Stimulated activated CD8-positive, alpha-beta memory T cell treated with anti-CD3 and anti-CD28 coated beads, Interleukin-7, amount 100 ng/mL, for 48 hours (primary cell): Measurements from ENCODE around the gene PROCR.
"Not testable (repeated sequence)": the region's sequence is repeated elsewhere in the genome, so short reads cannot be mapped to it uniquely, and the experiment has no call there.

ENCODE experiments used
- DNase-seq, 2 donors: peaks; one replicate each; pipeline ENCODE4 v3.0.0-alpha.2; 2020; ENCODE audit warnings: low read depth in 1 of 2; ENCODE audit errors: extremely low read depth in 1 of 2

The PROCR gene

DNA sequence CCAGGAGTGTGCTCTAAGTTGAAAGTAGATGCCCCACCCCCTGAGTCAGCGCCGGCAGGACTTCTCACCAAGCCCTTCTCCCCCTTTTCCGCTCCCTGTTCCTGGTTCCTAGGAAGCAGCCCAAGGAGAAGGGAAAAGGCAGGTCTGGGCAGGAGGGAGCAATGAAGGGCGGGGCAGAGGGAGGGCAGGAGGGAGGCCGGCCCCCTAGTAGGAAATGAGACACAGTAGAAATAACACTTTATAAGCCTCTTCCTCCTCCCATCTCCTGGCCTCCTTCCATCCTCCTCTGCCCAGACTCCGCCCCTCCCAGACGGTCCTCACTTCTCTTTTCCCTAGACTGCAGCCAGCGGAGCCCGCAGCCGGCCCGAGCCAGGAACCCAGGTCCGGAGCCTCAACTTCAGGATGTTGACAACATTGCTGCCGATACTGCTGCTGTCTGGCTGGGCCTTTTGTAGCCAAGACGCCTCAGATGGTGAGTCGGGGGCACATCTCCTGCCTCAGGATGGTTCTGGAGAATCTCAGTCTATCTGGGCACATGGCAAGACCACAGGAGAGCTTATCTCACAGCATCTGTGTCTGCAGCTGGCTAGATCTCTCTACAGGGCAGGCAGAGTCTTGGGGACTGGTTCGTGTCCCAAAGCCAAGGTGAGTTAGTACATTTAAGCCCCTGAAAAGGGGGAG, at the start of gene PROCR:
TSS of gene PROCR (plus strand) at position 320 of the 681 bp plus-strand sequence. CDS start at position 403, 83 bp downstream.
- no peak for DNase-seq

- no peak for DNase-seq
These were observed 49.0 kb upstream of the PROCR start for GRCh38 chr20:35122756-35123405.

GRCh38 chr20:35125753-35126152, 46.1 kb upstream of the PROCR start:
- DNase-seq: no peak

DNA sequence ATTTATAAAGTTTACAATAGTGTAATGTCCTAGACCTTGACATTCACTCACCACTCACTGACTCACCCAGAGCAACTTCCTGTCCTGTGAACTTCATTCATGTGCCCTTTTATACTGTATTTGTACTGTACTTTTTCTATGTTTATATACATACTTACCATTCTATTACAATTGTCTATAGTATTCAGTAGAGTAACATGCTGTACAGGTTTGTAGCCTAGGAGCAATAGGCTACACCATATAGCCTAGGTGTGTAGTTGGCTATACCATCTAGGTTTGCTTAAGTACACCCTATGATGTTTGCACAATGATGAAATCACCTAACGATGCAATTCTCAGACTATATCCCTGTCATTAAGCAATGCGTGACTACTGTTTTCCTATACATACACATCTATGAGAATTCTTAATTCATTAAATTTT, 42.2 kb upstream of the PROCR start:
- no peak for DNase-seq

GRCh38 chr20:35131934-35132333, 39.9 kb upstream of the PROCR start:
- no peak for DNase-seq

GRCh38 chr20:35133031-35133430, 38.8 kb upstream of the PROCR start:
- DNase-seq: no peak

DNA sequence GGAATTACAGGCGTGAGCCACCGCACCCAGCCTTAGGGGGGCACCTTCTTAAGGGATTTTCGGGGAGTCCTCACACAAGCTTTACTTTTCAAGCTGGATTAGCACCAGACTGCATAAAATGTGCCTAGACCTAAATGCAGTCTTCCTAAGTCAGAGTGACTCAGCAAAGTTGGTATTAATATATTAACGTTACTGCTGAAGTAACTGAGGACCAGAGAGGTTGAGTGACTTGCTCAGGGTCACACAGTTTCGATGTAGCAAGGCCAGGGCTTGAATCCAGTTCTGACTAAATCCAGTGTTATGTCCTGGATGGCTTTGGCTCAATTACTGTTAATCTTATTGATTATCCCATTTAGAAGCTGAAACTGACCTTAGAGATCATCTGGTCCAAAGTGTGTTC, 38.1 kb upstream of the PROCR start:
- DNase-seq: no peak

DNA sequence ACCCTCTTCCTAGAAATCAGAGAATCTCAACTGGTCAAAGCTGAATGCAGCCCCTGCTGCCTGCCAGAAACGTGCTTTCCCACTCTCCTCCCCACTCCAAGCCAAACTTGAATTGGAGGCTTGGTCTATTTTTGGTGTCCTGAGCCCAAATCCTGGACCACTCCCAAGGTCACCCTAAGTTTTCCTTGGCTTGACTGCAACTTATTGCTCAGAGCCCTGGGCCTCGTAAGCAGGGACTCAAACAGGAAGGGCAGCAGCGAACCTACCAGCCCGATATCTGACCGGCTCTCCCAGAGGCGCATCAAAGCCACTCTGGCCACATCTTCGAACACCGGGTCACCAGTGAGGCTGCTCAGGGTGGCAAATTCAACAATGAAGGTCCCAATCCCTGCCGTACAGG, 37.4 kb upstream of the PROCR start:
- no peak for DNase-seq

DNA sequence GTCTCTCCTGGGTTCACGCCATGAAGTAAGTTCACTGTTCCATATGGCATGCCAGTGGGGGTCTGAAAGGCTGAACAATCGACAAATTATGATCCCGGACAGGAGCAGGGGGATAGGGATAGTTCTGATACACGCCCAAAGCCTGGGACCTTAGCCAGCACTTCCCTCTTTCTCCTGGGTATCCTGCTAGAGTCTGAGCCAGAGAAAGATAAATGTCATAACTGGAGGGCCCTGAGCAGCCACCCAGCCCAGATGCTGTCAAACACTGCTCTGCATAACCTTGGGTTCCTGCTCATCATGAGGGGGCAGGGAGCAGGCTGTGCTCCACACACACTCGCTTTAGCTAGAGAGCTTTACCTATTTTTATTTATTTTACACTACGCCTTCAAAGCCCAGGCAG, 37.0 kb upstream of the PROCR start:
- no peak for DNase-seq

GRCh38 chr20:35135867-35136586, 35.8 kb upstream of the PROCR start:
- DNase-seq: no peak

GRCh38 chr20:35144694-35145093, 27.2 kb upstream of the PROCR start:
- DNase-seq: no peak

DNA sequence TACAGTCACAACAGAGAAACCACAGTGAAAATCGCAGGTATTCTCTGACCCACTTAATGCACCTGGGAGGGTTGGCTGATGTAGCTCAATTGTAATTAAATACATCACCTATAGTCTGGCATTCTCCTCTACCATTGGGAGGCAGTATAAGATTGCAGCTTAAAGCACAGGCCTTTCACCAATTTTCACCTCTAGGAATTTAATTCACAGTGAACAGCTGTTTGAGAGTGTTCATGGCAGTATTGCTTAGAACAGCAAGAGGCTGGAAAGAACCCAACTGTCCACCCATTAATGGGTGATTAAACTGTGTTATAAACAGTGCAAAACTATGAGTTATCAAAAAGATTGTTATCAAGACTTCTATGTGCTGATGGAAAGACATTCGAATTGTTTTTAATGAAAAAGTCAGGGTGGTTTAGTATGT, 26.7 kb upstream of the PROCR start:
- no peak for DNase-seq

- no peak for DNase-seq
These were observed 25.5 kb upstream of the PROCR start for GRCh38 chr20:35146299-35146919.

GRCh38 chr20:35146920-35147574, 24.8 kb upstream of the PROCR start, which contains the start of gene EDEM2:
TSS of gene EDEM2 (minus strand) at chr20:35147336. CDS start at chr20:35147258, 78 bp downstream.
- peak; percentile 86 to 87 for DNase-seq

DNA sequence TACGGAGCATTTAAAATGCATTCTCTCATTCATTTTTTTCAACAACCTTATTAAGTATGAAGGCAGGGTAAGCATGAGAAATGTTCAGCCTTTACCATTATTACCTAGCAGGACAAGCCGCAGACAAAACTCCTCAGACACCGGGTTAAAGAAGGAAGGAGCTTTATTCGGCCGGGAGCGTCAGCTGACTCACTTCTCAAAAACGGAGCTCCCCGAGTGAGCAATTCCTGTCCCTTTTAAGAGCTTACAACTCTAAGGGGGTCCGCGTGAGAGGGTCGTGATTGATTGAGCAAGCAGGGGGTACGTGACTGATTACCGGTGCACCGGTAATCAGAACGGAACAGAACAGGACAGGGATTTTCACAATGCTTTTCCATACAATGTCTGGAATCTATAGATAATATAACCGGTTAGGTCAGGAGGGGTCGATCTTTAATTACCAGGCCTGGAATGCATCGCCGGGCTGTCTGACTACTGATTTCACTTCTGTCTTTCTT, 24.2 kb upstream of the PROCR start:
- DNase-seq: not testable (repeated sequence)

GRCh38 chr20:35150846-35151579, 20.9 kb upstream of the PROCR start:
- no peak for DNase-seq

- no peak for DNase-seq
These were observed 20.1 kb upstream of the PROCR start for GRCh38 chr20:35151736-35152135.

- no peak for DNase-seq
These were observed 15.9 kb upstream of the PROCR start for GRCh38 chr20:35155936-35156335.

DNA sequence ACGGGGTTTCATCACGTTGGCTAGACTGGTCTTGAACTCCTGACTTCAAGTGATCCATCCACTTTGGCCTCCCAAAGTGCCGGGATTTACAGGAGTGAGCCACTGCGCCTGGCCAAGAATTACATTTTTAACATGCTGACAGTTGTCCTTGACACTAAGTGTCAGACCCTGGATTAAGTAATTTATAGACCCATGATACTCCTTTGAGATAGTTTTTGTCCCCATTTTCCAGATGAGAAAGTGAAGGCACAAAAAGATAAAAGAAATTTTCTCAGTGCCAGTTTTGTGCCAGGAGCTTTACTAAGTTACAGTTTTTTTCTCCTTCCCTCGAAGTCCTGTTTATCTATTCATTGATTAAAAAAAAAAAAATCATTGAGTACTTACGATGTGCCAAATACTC, 14.9 kb upstream of the PROCR start:
- DNase-seq: no peak

DNA sequence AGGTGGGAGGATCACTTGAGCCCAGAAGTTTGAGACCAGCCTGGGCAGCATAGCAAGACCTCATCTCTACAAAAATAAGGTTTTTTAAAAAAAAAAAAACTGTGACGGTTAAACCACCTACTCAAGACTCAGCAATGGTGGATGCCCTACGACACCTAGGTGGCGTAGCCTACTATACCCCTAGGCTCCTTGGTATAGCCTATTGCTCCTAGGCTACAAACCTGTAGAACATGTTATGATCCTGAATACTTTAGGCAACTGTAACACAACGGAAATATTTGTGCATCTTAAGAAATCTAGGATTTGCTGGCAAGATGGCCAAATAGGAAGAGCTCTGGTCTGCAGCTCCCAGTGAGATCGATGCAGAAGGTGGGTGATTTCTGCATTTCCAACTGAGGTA, 11.5 kb upstream of the PROCR start:
- not testable (repeated sequence) for DNase-seq
